Right renal pelvis (tissue), 4 donors: ENCODE results near the gene LPCAT3. TPM values are rescaled to one million over a fixed set of nuclear protein-coding genes. Genes with fewer than 3 reads are reported as not detected.

ENCODE experiments used
- polyA plus RNA-seq, 4 donors: library from polyadenylated mRNA; unstranded; fragments of 120-200 nt; gene quantifications; one replicate each; pipeline ENCODE4 v1.2.1, GENCODE V29; 2013; ENCODE audit not compliant: insufficient read length in 4 of 4

Gene LPCAT3
- polyA plus RNA-seq, 4 donors, result 57.4 to 71.3 (median 66.8) TPM

Other genes starting within 250 kb of the LPCAT3 start
- gene LAG3, start 246.0 kb downstream of the LPCAT3 start, polyA plus RNA-seq, result 1 to 10 TPM; 1.6 to 1.9 (median 1.7) TPM
- gene CD4, start 228.9 kb downstream of the LPCAT3 start, polyA plus RNA-seq, result 10 to 100 TPM; 29.9 to 33.8 (median 31.2) TPM
- gene GPR162, start 196.7 kb downstream of the LPCAT3 start, polyA plus RNA-seq, result 10 to 100 TPM; 24.6 to 41.9 (median 29.4) TPM
- gene P3H3, start 190.1 kb downstream of the LPCAT3 start, polyA plus RNA-seq, result 10 to 100 TPM; 24.5 to 37.1 (median 29.3) TPM
- gene GNB3, start 177.6 kb downstream of the LPCAT3 start, polyA plus RNA-seq, result 1 to 10 TPM; 5.0 to 7.5 (median 5.5) TPM
- gene CDCA3, start 167.2 kb downstream of the LPCAT3 start, polyA plus RNA-seq, result 10 to 100 TPM; 25.2 to 26.9 (median 25.8) TPM
- gene USP5, start 166.3 kb downstream of the LPCAT3 start, polyA plus RNA-seq, result 10 to 100 TPM; 56.5 to 71.2 (median 61.1) TPM
- 100 to 1,000 TPM; 570 to 637 (median 589) TPM for gene TPI1, start 150.9 kb downstream of the LPCAT3 start, polyA plus RNA-seq
- gene SPSB2, start 145.2 kb downstream of the LPCAT3 start, polyA plus RNA-seq, result 10 to 100 TPM; 10.1 to 15.0 (median 11.8) TPM
- gene LRRC23, start 113.7 kb downstream of the LPCAT3 start, polyA plus RNA-seq, result 10 to 100 TPM; 15.0 to 20.1 (median 17.8) TPM
- 10 to 100 TPM; 12.1 to 15.7 (median 13.0) TPM for gene ENO2, start 103.9 kb downstream of the LPCAT3 start, polyA plus RNA-seq
- 100 to 1,000 TPM; 103 to 136 (median 119) TPM for gene ATN1, start 90.5 kb downstream of the LPCAT3 start, polyA plus RNA-seq
- 10 to 100 TPM in 1 of 4 donors, 1 to 10 TPM in 1, not detected in 2; 3.8 to 10.0 TPM for gene RNU7-1, start 74.7 kb downstream of the LPCAT3 start, polyA plus RNA-seq
- 100 to 1,000 TPM; 124 to 184 (median 147) TPM for gene C12orf57, start 74.5 kb downstream of the LPCAT3 start, polyA plus RNA-seq
- gene PTPN6, start 67.1 kb downstream of the LPCAT3 start, polyA plus RNA-seq, result 10 to 100 TPM; 19.1 to 22.4 (median 20.9) TPM
- gene PHB2, start 47.8 kb downstream of the LPCAT3 start, polyA plus RNA-seq, result 100 to 1,000 TPM; 243 to 308 (median 261) TPM
- 10 to 100 TPM; 40.1 to 48.4 (median 46.1) TPM for gene EMG1, start 47.6 kb downstream of the LPCAT3 start, polyA plus RNA-seq
- 10 to 100 TPM; 51.5 to 63.3 (median 56.3) TPM for gene C1S, start 42.2 kb upstream of the LPCAT3 start, polyA plus RNA-seq
- gene C1R, start 74.0 kb upstream of the LPCAT3 start, polyA plus RNA-seq, result 10 to 100 TPM; 43.6 to 54.4 (median 52.2) TPM
- 10 to 100 TPM; 29.4 to 33.5 (median 32.1) TPM for gene C1RL, start 90.7 kb upstream of the LPCAT3 start, polyA plus RNA-seq
- 10 to 100 TPM; 46.5 to 54.0 (median 51.6) TPM for gene RBP5, start 110.4 kb upstream of the LPCAT3 start, polyA plus RNA-seq
- 10 to 100 TPM; 80.8 to 88.7 (median 85.7) TPM for gene CLSTN3, start 111.9 kb upstream of the LPCAT3 start, polyA plus RNA-seq
- gene PEX5, start 171.2 kb upstream of the LPCAT3 start, polyA plus RNA-seq, result 10 to 100 TPM; 45.0 to 53.2 (median 49.1) TPM